Transverse colon (tissue), 4 donors: Measurements from ENCODE around the gene OAS1. TPM values are rescaled to one million over a fixed set of nuclear protein-coding genes. Genes with fewer than 3 reads are reported as not detected.

ENCODE experiments used
- DNase-seq: peaks from one replicate; pipeline ENCODE4 v3.0.0-alpha.2; 2019
- H3K27ac ChIP-seq, 4 donors: fragments of 200-600 bp; sonication (generic); 2 replicates each; pipeline ENCODE4 v1.5.1; 2016 to 2018; ENCODE audit warnings: inconsistent platforms in 4 of 4
- H3K27me3 ChIP-seq: fragments of 200-600 bp; sonication (generic); 2 replicates; pipeline ENCODE4 v1.5.1; 2017; ENCODE audit warnings: inconsistent platforms
- H3K36me3 ChIP-seq, 4 donors: fragments of 200-600 bp; sonication (generic); 2 replicates each; pipeline ENCODE4 v1.5.1; 2017 to 2019; ENCODE audit warnings: inconsistent platforms in 4 of 4
- H3K4me1 ChIP-seq, 4 donors: fragments of 200-600 bp; sonication (generic); 2 replicates each; pipeline ENCODE4 v1.5.1; 2017 to 2020; ENCODE audit warnings: inconsistent platforms in 4 of 4
- H3K4me3 ChIP-seq, 4 donors: fragments of 200-600 bp; sonication (generic); 1 replicate in 1 of 4; 2 replicates in 3 of 4; pipeline versions ENCODE4 v1.5.1 to v1.6.1; 2017 to 2019; ENCODE audit warnings: inconsistent platforms in 4 of 4
- H3K9me3 ChIP-seq, 2 donors: fragments of 200-600 bp; sonication (generic); 2 replicates each; pipeline ENCODE4 v1.5.1; 2017 to 2019; ENCODE audit warnings: inconsistent platforms in 2 of 2
- EP300 ChIP-seq: sonication (generic); formaldehyde crosslinking; IDR thresholded peaks from one replicate; pipeline ENCODE4 v1.6.1; 2017; ENCODE audit warnings: antibody characterized with exemption, low read depth
- POLR2A ChIP-seq: fragments of 450-650 bp; IDR thresholded peaks from one replicate; pipeline ENCODE4 v1.6.1; 2016; ENCODE audit warnings: antibody characterized with exemption, mild to moderate bottlenecking, moderate library complexity
- POLR2AphosphoS5 ChIP-seq, 3 donors: sonication (generic); formaldehyde crosslinking; IDR thresholded peaks; one replicate each; pipeline ENCODE4 v1.6.1; 2016; ENCODE audit warnings: antibody characterized with exemption in 3 of 3
- WGBS, 2 donors: methylation state at CpG; one replicate each; pipeline ENCODE4 v1.1.5; 2018; ENCODE audit warnings: low coverage in 1 of 2; 5-methylcytosine and 5-hydroxymethylcytosine counted together
- in situ Hi-C, 4 donors: fragments of 200-750 bp; cut with MboI; loops; one replicate each; pipeline versions ENCODE4 v1.15.0 to v1.15.1; 2017; ENCODE audit warnings: low sequenced_read_pairs in 3 of 4, low pct_ligation_motif_present in 1 of 4, low pct_unique_long_range_greater_than_20kb in 1 of 4
- intact Hi-C: fragments of 100-400 bp; cut with DNase I; formaldehyde crosslinking; loops from one replicate; pipeline ENCODE4 v1.15.1; 2023; ENCODE audit warnings: low total_unique reads
- total RNA-seq, 4 donors: library from RNA; depleted of rRNA; stranded (reverse); fragments of >200 nt; gene quantifications; one replicate each; pipeline ENCODE4 v1.1.0, GENCODE V29; 2016
- TF ChIP-seq, protein P1 (sequence below), 5 experiments: fragments of 200-600 bp in 3 of 5; fragments of 450-650 bp in 2 of 5; sonication (generic) in 3 of 5; IDR thresholded peaks; 1 replicate in 2 of 5; 2 replicates in 3 of 5; pipeline ENCODE4 v1.5.1; 2016 to 2017; ENCODE audit warnings: antibody characterized with exemption in 5 of 5, inconsistent platforms in 3 of 5, mild to moderate bottlenecking in 2 of 5, moderate library complexity in 1 of 5

Gene OAS1
- total RNA-seq, 4 donors from 2014 or later = 30.1 to 101 (median 82.1) TPM

DNA sequence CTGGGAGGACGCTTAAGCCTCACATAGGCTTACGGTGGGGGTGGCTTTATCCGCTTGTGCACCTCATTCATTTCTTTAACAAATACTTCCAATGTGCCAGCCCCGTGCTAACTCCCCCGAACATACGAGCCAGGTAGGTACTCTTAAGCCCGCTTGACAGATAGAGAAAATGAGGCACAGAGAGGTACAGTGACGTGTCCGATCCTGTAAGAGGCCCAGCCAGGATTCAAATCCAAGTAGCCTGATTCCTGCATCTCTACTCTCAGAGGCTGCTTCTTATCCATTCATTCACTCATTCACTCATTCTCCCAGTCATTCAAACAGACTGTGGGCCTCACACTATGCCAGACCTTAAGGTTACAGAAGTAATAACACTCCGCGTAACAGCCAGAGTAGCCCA is 32.0 kb downstream of the OAS1 start:
- WGBS, 2 donors = 16 to 37% methylated on average over 4 to 11 of the region's 11 CpGs
- TF ChIP-seq, protein P1, sequence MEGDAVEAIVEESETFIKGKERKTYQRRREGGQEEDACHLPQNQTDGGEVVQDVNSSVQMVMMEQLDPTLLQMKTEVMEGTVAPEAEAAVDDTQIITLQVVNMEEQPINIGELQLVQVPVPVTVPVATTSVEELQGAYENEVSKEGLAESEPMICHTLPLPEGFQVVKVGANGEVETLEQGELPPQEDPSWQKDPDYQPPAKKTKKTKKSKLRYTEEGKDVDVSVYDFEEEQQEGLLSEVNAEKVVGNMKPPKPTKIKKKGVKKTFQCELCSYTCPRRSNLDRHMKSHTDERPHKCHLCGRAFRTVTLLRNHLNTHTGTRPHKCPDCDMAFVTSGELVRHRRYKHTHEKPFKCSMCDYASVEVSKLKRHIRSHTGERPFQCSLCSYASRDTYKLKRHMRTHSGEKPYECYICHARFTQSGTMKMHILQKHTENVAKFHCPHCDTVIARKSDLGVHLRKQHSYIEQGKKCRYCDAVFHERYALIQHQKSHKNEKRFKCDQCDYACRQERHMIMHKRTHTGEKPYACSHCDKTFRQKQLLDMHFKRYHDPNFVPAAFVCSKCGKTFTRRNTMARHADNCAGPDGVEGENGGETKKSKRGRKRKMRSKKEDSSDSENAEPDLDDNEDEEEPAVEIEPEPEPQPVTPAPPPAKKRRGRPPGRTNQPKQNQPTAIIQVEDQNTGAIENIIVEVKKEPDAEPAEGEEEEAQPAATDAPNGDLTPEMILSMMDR (IDR thresholded peaks at IDR 0.05) = no peak
- TF ChIP-seq POLR2A (no peak), EP300 (no peak), POLR2AphosphoS5 (IDR thresholded peaks at IDR 0.05) (no peak)
- intact Hi-C loops (no loop called here), in situ Hi-C loops (no loop called here)
- Histone ChIP-seq H3K9me3 (no peaks in the 10 kb centered on the region), H3K4me3 (peak overlapping the region; percentile 23 to 87 (median 66)), H3K36me3 (no peaks in the 10 kb centered on the region), H3K27me3 (no peaks in the 10 kb centered on the region), H3K4me1 (peaks cover 3 to 18% (median 15%) of the 10 kb centered on the region in 4 donors), H3K27ac (peak overlapping the region; percentile 78 to 87 (median 80))
- no peak for DNase-seq

DNA sequence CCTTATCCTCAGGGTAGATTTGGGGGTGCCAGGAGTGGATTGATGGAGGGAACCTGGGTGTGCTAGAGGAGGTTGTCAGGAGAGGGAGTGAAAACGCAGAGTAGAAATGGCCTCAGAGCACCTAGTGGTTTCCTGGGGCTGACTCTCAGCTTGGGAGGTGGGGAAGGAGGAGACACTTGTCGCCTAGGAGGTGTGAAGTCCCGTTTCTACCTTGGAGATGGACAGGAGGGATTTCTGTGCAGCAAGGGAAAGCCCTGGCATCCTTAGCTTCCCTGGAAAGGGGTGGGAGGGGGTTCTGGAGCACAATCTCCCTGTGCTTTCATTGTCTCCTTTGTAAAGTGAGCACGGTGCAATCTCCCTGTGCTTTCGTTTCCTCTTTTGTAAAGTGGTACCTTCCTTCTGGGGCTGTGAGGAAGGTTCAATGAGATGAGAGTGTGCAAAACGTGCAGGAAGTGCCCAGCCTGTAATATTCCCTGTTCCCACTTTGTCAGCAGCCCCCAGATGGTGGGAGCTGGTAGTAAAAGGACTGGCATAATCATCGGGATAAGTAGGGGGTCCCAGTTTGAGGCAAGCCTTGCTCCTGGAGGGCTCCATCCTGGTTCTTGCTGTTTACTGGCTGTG is 33.1 kb downstream of the OAS1 start:
- no peaks in the 10 kb centered on the region for H3K36me3 ChIP-seq
- TF ChIP-seq POLR2AphosphoS5 (IDR thresholded peaks at IDR 0.05) = no peak
- TF ChIP-seq EP300 = no peak
- TF ChIP-seq, protein P1 (IDR thresholded peaks at IDR 0.05) = no peak
- TF ChIP-seq POLR2A = no peak
- 36 to 52% methylated on average over 5 to 7 of the region's 7 CpGs for WGBS, 2 donors
- intact Hi-C loops = no loop called here
- no peaks in the 10 kb centered on the region for H3K27me3 ChIP-seq
- H3K9me3 ChIP-seq = no peaks in the 10 kb centered on the region
- no peak for DNase-seq
- H3K4me3 ChIP-seq = peak overlapping the region in 1 of 4 donors; percentile 1
- in situ Hi-C loops = no loop called here
- no peak overlapping the region for H3K27ac ChIP-seq
- H3K4me1 ChIP-seq = peaks cover 3 to 18% (median 15%) of the 10 kb centered on the region in 4 donors

DNA sequence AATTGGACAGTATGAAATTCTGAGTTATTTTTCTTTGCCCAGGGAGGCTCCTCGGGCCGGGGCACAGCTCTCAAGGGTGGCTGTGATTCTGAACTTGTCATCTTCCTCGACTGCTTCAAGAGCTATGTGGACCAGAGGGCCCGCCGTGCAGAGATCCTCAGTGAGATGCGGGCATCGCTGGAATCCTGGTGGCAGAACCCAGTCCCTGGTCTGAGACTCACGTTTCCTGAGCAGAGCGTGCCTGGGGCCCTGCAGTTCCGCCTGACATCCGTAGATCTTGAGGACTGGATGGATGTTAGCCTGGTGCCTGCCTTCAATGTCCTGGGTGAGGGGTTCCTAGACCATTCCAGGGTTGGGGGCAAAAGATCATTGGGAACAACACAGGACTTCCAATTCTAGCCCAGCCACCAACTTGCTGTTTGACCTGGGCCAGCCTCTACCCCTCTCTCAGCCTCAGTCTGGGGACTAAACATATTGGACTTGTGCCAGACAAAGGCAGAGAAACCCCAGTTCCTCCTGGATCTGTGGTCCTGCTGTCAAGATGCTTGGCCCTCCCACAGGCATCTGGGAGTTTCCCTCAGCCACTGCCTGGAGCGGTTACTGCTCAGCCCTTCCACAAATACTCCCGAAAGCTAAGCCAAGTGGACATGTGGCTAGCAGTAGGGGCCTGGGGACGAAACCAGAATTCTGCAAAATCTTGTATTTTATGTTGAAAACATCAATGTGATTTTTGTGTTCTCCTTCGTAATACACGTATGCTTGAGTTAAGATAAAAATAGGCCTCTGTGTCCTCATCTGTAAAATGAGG is 35.0 kb downstream of the OAS1 start:
- Histone ChIP-seq H3K4me3 (no peak overlapping the region), H3K36me3 (no peaks in the 10 kb centered on the region), H3K9me3 (no peaks in the 10 kb centered on the region), H3K27ac (no peak overlapping the region), H3K4me1 (peaks cover 3 to 18% (median 15%) of the 10 kb centered on the region in 4 donors), H3K27me3 (no peaks in the 10 kb centered on the region)
- no peak for TF ChIP-seq EP300
- TF ChIP-seq, protein P1 (IDR thresholded peaks at IDR 0.05) = no peak
- TF ChIP-seq POLR2AphosphoS5 (IDR thresholded peaks at IDR 0.05) = no peak
- no peak for TF ChIP-seq POLR2A
- in situ Hi-C loops (no loop called here), intact Hi-C loops (no loop called here)
- 85 to 93% methylated on average over 2 to 16 of the region's 16 CpGs for WGBS, 2 donors
- DNase-seq = no peak

DNA sequence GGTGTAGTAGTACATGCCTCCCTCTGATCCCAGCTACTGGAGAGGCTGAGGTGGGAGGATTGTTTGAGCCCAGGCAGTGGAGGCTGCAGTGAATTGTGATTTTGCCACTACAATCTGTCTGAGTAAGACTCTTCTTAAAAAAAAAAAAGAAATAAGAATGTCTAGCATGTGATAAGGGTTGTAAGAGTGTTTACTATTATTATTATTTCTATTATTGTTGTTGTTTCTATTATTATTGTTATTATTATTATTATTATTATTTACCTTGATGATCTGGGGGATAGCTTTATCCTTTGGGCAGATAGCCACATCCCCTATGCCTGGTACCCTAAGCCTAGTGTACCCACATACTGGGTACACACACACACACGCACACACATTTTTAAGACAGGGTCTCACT is 35.8 kb downstream of the OAS1 start:
- WGBS, 2 donors = 96 to 100% methylated on average over 1 of the region's 1 CpG
- peaks cover 3 to 18% (median 15%) of the 10 kb centered on the region in 4 donors for H3K4me1 ChIP-seq
- intact Hi-C loops (no loop called here), in situ Hi-C loops (no loop called here)
- no peak overlapping the region for H3K4me3 ChIP-seq
- no peaks in the 10 kb centered on the region for H3K36me3 ChIP-seq
- no peak overlapping the region for H3K27ac ChIP-seq
- no peaks in the 10 kb centered on the region for H3K9me3 ChIP-seq
- H3K27me3 ChIP-seq = no peaks in the 10 kb centered on the region
- TF ChIP-seq EP300 (no peak), POLR2A (no peak), POLR2AphosphoS5 (IDR thresholded peaks at IDR 0.05) (no peak)
- TF ChIP-seq, protein P1 (IDR thresholded peaks at IDR 0.05) = no peak
- no peak for DNase-seq
